ENCODE measurements around the gene XPO6.

The XPO6 gene

GRCh38 chr16:28149011-28149888 is 62.5 kb downstream of the XPO6 start:
- H3K36me3 ChIP-seq (ENCODE audit: insufficient read depth, low read length) = peaks cover 99% of the 10 kb centered on the region
- 93% methylated on average over 9 of the region's 12 CpGs for WGBS

GRCh38 chr16:28146536-28146935 is 65.2 kb downstream of the XPO6 start:
- no peak overlapping the region for H3K27ac ChIP-seq (ENCODE audit: low read depth, low read length)
- no peak overlapping the region for H3K9ac ChIP-seq (ENCODE audit: low read depth, low read length)
- 0 out of 2 replicates have a peak, but pooled peaks cover 3% of the 10 kb centered on the region for H3K4me1 ChIP-seq (ENCODE audit: insufficient read depth, low read length)
- no peaks in the 10 kb centered on the region for H3K9me3 ChIP-seq (ENCODE audit: insufficient read depth, low read depth, low read length)
- WGBS = 76% methylated on average over 3 of the region's 3 CpGs
- no peaks in the 10 kb centered on the region for H3K27me3 ChIP-seq (ENCODE audit: insufficient read depth, low read length)
- H3K36me3 ChIP-seq (ENCODE audit: insufficient read depth, low read length) = peaks cover 92% of the 10 kb centered on the region
- no peak overlapping the region for H3K4me3 ChIP-seq (ENCODE audit: low read length)

More at GRCh38 chr16:28149011-28149888, 62.5 kb downstream of the XPO6 start:
- Histone ChIP-seq H3K9me3 (ENCODE audit: insufficient read depth, low read depth, low read length) (no peaks in the 10 kb centered on the region), H3K9ac (ENCODE audit: low read depth, low read length) (no peak overlapping the region), H3K4me1 (ENCODE audit: insufficient read depth, low read length) (no peaks in the 10 kb centered on the region), H3K27ac (ENCODE audit: low read depth, low read length) (no peak overlapping the region), H3K4me3 (ENCODE audit: low read length) (no peak overlapping the region), H3K27me3 (ENCODE audit: insufficient read depth, low read length) (no peaks in the 10 kb centered on the region)

DNA sequence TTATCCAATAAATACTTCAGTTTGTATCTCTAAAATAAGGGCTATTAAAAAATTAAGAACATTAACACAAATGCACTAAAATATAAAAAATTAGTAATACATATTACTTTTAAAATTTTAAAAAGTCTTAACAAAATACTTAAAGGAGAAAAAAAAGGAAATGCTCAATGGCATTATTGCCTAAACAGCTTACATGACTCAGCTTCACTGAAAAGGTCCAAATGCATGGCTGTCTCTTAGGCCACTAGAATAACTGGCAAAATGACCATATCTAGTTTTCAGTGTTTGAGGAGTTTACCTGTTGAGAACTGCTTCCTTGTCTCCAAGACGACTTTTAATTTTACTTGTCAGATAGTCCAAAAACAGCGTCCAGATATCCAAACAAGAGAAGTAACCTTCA is 66.0 kb downstream of the XPO6 start:
- peaks cover 84% of the 10 kb centered on the region for H3K36me3 ChIP-seq (ENCODE audit: insufficient read depth, low read length)
- H3K4me1 ChIP-seq (ENCODE audit: insufficient read depth, low read length) = 0 out of 2 replicates have a peak, but pooled peaks cover 3% of the 10 kb centered on the region
- H3K9me3 ChIP-seq (ENCODE audit: insufficient read depth, low read depth, low read length) = no peaks in the 10 kb centered on the region
- H3K9ac ChIP-seq (ENCODE audit: low read depth, low read length) = no peak overlapping the region
- no peak overlapping the region for H3K4me3 ChIP-seq (ENCODE audit: low read length)
- 90% methylated on average over 2 of the region's 2 CpGs for WGBS
- H3K27ac ChIP-seq (ENCODE audit: low read depth, low read length) = no peak overlapping the region
- H3K27me3 ChIP-seq (ENCODE audit: insufficient read depth, low read length) = no peaks in the 10 kb centered on the region

DNA sequence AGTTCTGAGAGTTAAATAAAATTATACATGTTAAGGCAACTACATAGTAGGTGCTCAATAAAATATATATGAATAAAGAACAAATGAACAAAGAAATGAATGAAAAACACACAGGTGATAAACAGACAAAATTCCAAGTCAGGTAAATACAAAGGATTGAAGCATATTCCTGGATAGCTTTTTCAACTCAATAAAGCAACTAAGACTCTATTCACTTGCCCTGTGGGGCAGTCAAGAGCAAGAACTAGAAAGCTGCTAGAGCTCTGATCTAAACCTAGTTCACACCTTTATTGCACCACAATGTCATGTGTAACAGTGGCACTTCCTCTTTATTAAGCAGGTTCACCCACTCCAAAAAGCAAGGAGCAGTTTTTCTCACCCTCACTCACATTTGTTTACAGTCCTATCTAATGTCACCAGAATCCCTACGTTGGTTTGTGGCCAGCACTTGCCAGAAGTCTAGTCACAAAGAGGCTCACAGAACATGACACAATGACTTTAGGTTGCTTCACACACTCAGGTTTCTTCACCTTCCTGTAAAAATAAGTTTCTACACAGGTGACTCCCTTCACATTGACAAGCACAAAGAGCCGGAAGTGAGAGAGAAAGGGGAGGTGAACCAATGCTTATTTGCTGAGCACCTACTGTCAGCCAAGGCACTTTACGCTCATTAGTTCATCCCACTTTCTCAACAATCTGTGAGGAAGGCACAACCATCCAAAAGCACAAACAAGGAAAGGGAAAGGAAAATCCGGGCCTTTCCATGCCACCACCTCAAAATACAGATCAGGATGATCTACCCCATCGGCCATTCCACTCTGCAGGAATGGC is 70.8 kb downstream of the XPO6 start:
- no peak overlapping the region for H3K27ac ChIP-seq (ENCODE audit: low read depth, low read length)
- 94% methylated on average over 5 of the region's 5 CpGs for WGBS

DNA sequence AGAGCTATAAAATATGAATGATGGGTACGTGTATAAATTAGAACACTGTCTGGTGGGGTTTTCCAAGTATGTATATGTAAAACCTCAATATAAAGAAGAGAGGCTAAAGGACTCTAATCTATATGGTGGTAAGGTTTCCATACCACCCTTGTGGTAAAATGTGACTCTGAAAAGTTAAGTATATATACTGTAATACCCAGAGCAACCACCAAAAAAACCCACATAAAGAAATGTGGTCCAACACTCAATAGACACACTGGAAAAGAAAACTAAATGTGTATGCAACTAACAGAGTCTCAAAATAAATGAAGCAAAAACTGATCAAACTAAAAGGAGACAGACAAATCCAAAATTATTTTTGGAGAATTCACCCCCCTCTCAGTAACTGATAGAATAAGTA is 72.2 kb downstream of the XPO6 start:
- H3K4me3 ChIP-seq (ENCODE audit: low read length) = no peak overlapping the region
- H3K27ac ChIP-seq (ENCODE audit: low read depth, low read length) = no peak overlapping the region
- no peaks in the 10 kb centered on the region for H3K27me3 ChIP-seq (ENCODE audit: insufficient read depth, low read length)
- no CpG with 5 or more reads among the region's 1 CpG for WGBS
- 0 out of 2 replicates have a peak, but pooled peaks cover 3% of the 10 kb centered on the region for H3K4me1 ChIP-seq (ENCODE audit: insufficient read depth, low read length)
- peaks cover 51% of the 10 kb centered on the region for H3K36me3 ChIP-seq (ENCODE audit: insufficient read depth, low read length)
- H3K9me3 ChIP-seq (ENCODE audit: insufficient read depth, low read depth, low read length) = no peaks in the 10 kb centered on the region
- no peak overlapping the region for H3K9ac ChIP-seq (ENCODE audit: low read depth, low read length)

More for the DNA sequence above, 70.8 kb downstream of the XPO6 start:
- Histone ChIP-seq H3K9ac (ENCODE audit: low read depth, low read length) (no peak overlapping the region), H3K4me3 (ENCODE audit: low read length) (no peak overlapping the region), H3K9me3 (ENCODE audit: insufficient read depth, low read depth, low read length) (no peaks in the 10 kb centered on the region), H3K4me1 (ENCODE audit: insufficient read depth, low read length) (0 out of 2 replicates have a peak, but pooled peaks cover 3% of the 10 kb centered on the region), H3K36me3 (ENCODE audit: insufficient read depth, low read length) (peaks cover 51% of the 10 kb centered on the region), H3K27me3 (ENCODE audit: insufficient read depth, low read length) (no peaks in the 10 kb centered on the region)

DNA sequence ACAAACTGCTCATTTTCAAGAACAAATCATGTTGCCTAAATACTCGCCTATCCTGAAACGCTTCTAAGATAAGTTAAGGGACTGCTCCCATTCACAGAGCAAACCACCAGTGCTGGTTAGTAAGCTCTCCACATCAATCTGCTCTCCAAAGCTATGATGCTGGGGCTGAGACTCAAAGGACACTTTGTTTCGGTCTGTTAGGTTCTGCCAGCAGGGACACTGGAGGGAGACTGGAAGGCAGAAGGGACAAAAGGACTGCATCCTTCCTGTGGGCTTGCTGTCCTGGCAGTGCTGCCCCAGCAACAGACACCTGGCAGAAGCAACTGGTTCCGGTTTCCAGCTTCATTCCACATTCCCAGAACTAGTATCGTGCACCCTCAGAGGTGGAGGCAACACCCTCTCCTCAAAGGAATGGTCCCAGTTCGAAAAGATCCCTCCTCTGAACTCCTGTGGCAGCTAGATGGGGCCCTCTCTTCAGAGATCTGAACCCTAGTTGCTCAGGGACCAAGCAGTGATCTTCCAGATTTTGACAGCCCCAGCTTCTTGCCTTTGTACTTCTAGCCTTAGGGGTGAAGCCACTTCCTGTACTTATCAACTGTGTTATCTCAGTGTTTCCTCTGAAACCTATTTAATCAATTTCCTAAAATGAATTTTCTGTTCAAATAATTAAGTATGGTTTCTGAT is 74.9 kb downstream of the XPO6 start:
- H3K9ac ChIP-seq (ENCODE audit: low read depth, low read length) = no peak overlapping the region
- H3K27me3 ChIP-seq (ENCODE audit: insufficient read depth, low read length) = no peaks in the 10 kb centered on the region
- no peak overlapping the region for H3K4me3 ChIP-seq (ENCODE audit: low read length)
- H3K4me1 ChIP-seq (ENCODE audit: insufficient read depth, low read length) = no peaks in the 10 kb centered on the region
- peaks cover 55% of the 10 kb centered on the region for H3K36me3 ChIP-seq (ENCODE audit: insufficient read depth, low read length)
- no peaks in the 10 kb centered on the region for H3K9me3 ChIP-seq (ENCODE audit: insufficient read depth, low read depth, low read length)
- H3K27ac ChIP-seq (ENCODE audit: low read depth, low read length) = no peak overlapping the region
- 94% methylated on average over 6 of the region's 6 CpGs for WGBS

DNA sequence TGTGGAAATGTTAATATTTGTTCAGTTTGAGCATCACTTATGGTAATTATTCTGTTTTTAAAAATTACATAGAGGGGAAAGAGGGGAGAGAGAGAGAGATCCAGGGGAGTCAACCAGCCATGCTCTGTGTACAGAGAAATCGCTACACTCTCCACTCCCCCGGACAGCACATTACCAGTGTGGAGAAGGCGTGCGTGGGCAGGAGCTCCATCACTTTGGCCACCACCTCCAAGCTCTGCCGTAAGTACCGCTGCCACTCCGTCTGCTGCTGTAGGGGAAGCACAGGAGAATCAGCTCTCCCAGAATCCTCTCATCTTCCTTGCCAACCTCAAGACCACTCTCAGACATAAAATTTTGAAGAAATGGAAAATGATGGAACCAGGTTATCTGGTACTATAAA is 78.1 kb downstream of the XPO6 start:
- Histone ChIP-seq H3K9ac (ENCODE audit: low read depth, low read length) (no peak overlapping the region), H3K9me3 (ENCODE audit: insufficient read depth, low read depth, low read length) (no peaks in the 10 kb centered on the region), H3K4me1 (ENCODE audit: insufficient read depth, low read length) (no peaks in the 10 kb centered on the region), H3K36me3 (ENCODE audit: insufficient read depth, low read length) (peaks cover 77% of the 10 kb centered on the region), H3K27ac (ENCODE audit: low read depth, low read length) (no peak overlapping the region), H3K4me3 (ENCODE audit: low read length) (no peak overlapping the region), H3K27me3 (ENCODE audit: insufficient read depth, low read length) (no peaks in the 10 kb centered on the region)
- 94% methylated on average over 7 of the region's 7 CpGs for WGBS

GRCh38 chr16:28131743-28132393 is 79.9 kb downstream of the XPO6 start:
- WGBS = 93% methylated on average over 5 of the region's 5 CpGs
- Histone ChIP-seq H3K27ac (ENCODE audit: low read depth, low read length) (no peak overlapping the region), H3K4me3 (ENCODE audit: low read length) (no peak overlapping the region), H3K4me1 (ENCODE audit: insufficient read depth, low read length) (no peaks in the 10 kb centered on the region), H3K27me3 (ENCODE audit: insufficient read depth, low read length) (no peaks in the 10 kb centered on the region), H3K9ac (ENCODE audit: low read depth, low read length) (no peak overlapping the region), H3K36me3 (ENCODE audit: insufficient read depth, low read length) (peaks cover 91% of the 10 kb centered on the region), H3K9me3 (ENCODE audit: insufficient read depth, low read depth, low read length) (no peaks in the 10 kb centered on the region)

DNA sequence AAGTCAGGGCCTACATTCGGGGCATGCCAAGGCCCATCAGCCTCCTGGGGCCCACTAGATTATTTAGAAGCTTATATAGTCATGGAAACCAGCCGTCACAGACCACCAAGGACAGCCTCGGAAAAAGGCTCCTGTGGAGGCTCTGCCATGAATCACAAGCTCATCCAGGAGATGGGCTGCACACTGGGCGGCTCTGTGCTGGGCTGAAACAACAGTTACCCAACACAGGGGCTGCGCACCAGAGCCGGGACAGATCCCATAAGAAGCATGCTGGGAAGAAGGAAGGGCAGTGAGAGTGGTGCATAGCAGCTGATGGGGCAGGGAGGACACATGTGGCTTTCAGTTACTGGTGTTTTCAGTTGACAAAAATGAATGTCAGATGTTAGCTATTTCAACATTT is 80.6 kb downstream of the XPO6 start:
- 94% methylated on average over 6 of the region's 6 CpGs for WGBS
- no peaks in the 10 kb centered on the region for H3K9me3 ChIP-seq (ENCODE audit: insufficient read depth, low read depth, low read length)

DNA sequence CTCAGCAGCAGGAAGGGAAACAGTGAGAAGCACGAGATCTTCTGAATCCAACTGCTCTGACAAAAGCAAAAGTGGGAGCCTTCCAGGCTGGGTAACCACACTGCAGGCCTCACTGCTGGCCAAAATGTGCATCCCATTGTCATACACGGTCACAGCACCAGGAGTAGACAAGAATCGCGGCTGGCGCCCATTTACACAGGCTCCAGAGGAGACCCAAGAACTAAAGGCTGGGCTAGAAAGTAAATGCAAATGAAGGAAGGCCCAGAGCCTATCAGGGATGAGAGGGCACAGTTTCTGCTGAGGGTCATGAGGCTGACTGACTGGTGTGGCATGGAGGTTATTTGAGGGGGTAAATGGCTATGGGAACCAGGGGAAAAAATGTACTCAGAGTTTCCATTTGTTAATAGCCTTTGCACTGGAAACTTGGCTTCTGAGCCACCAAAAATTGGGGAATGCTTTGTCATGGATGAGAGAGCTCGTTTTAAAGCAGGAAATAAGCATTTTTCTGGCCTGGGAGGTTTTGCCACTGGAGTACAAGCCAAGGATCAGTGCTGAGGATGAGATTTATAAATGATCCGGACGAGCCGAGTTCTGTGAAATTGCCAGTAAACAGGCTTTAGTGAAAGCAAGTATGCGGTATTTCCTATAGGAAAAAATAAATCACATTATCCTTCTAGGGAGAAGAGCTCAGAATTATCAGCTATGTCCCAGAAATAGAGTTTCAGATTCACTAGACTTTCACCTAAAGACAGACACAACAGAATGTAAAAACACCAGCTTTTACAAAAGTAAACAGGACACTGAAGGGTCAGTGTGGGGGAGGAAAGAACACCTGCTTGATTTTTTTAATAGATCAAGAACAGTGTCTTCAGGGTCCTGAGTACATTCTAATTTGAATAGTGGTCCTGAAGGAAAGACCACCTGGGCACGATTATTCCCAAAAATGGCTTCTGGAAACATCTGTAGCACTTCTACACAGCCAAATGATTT is 81.4 kb downstream of the XPO6 start:
- WGBS = 95% methylated on average over 11 of the region's 11 CpGs
- Histone ChIP-seq H3K4me3 (ENCODE audit: low read length) (no peak overlapping the region), H3K4me1 (ENCODE audit: insufficient read depth, low read length) (no peaks in the 10 kb centered on the region), H3K27ac (ENCODE audit: low read depth, low read length) (no peak overlapping the region), H3K36me3 (ENCODE audit: insufficient read depth, low read length) (peaks cover 98% of the 10 kb centered on the region), H3K9me3 (ENCODE audit: insufficient read depth, low read depth, low read length) (no peaks in the 10 kb centered on the region), H3K27me3 (ENCODE audit: insufficient read depth, low read length) (no peaks in the 10 kb centered on the region), H3K9ac (ENCODE audit: low read depth, low read length) (no peak overlapping the region)

More for the DNA sequence above, 80.6 kb downstream of the XPO6 start:
- Histone ChIP-seq H3K9ac (ENCODE audit: low read depth, low read length) (no peak overlapping the region), H3K4me1 (ENCODE audit: insufficient read depth, low read length) (no peaks in the 10 kb centered on the region), H3K27ac (ENCODE audit: low read depth, low read length) (no peak overlapping the region), H3K4me3 (ENCODE audit: low read length) (no peak overlapping the region), H3K27me3 (ENCODE audit: insufficient read depth, low read length) (no peaks in the 10 kb centered on the region), H3K36me3 (ENCODE audit: insufficient read depth, low read length) (peaks cover 97% of the 10 kb centered on the region)
